ENCODE data around the gene PRCC. TPM values are rescaled to one million over a fixed set of nuclear protein-coding genes. Genes with fewer than 3 reads are reported as not detected.

PRCC gene
- total RNA-seq, 1 experiment from 2014 or later, result 131 TPM

- TF ChIP-seq, protein P1, sequence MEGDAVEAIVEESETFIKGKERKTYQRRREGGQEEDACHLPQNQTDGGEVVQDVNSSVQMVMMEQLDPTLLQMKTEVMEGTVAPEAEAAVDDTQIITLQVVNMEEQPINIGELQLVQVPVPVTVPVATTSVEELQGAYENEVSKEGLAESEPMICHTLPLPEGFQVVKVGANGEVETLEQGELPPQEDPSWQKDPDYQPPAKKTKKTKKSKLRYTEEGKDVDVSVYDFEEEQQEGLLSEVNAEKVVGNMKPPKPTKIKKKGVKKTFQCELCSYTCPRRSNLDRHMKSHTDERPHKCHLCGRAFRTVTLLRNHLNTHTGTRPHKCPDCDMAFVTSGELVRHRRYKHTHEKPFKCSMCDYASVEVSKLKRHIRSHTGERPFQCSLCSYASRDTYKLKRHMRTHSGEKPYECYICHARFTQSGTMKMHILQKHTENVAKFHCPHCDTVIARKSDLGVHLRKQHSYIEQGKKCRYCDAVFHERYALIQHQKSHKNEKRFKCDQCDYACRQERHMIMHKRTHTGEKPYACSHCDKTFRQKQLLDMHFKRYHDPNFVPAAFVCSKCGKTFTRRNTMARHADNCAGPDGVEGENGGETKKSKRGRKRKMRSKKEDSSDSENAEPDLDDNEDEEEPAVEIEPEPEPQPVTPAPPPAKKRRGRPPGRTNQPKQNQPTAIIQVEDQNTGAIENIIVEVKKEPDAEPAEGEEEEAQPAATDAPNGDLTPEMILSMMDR (IDR thresholded peaks at IDR 0.05; ENCODE audit: unreplicated experiment), result no peak
- peaks cover 18% of the 10 kb centered on the region for H3K27me3 Mint-ChIP-seq (ENCODE audit: insufficient read depth, unreplicated experiment)
- H3K4me3 Mint-ChIP-seq (ENCODE audit: unreplicated experiment), result no peak overlapping the region
- intact Hi-C loops (cut with micrococcal nuclease), result no loop called here
- no peaks in the 10 kb centered on the region for H3K9me3 Mint-ChIP-seq (ENCODE audit: unreplicated experiment)
- BruUV-seq (replicated peaks), result no TSS peak
- H3K4me1 Mint-ChIP-seq (ENCODE audit: insufficient read depth, unreplicated experiment), result no peaks in the 10 kb centered on the region
- DNase-seq (ENCODE audit: unreplicated experiment), result no peak
- ChIA-PET POLR2A (interaction anchor here (1.1 kb wide), 1 partner anchor 34 kb away, joined by 3 read pairs; no protein-coding TSS in a partner anchor), CTCF (interaction anchor here (0.6 to 7.5 kb wide), 6 partner anchors 15 to 233 kb away, joined by 3 to 353 read pairs (median 142); partner anchors contain the start of genes INSRR and NTRK1)
- H3K36me3 Mint-ChIP-seq (ENCODE audit: insufficient read depth, unreplicated experiment), result no peaks in the 10 kb centered on the region
- H3K27ac Mint-ChIP-seq (ENCODE audit: low read depth, unreplicated experiment), result no peak overlapping the region
Measured at GRCh38 chr1:156840898-156841279, 73.6 kb downstream of the PRCC start.

DNA sequence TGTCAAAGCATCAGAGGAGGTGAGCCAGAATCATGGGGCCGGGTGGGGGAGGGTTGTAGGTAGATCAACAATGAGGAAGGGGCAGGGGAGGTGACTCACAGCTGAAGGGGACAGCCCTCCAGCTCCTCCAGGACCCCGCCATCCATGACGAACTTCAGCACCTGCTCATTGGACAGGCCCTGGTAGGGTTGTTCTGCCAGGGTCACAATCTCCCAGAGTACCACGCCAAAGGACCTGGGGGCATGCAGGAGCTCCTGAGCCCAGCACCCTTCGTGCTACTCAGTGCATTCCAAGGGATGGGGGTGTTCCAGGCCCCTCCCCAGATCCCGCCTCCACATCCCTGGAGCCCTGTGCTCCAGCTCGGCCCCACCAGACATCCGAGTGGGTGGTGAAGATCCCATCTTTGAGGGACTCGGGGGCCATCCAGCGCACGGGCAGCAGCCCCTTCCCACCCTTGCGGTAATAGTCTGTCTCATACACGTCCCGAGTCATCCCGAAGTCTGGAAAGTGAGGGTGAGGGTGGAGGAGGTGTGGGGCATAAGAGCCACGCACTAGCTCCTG is 74.0 kb downstream of the PRCC start:
- H3K9me3 Mint-ChIP-seq (ENCODE audit: unreplicated experiment), result no peaks in the 10 kb centered on the region
- no peak overlapping the region for H3K4me3 Mint-ChIP-seq (ENCODE audit: unreplicated experiment)
- DNase-seq (ENCODE audit: unreplicated experiment), result no peak
- ChIA-PET POLR2A (interaction anchor here (1.1 kb wide), 1 partner anchor 34 kb away, joined by 3 read pairs; no protein-coding TSS in a partner anchor), CTCF (interaction anchor here (0.5 to 7.5 kb wide), 8 partner anchors 14 to 247 kb away, joined by 3 to 353 read pairs (median 50); partner anchors contain the start of genes INSRR and NTRK1)
- H3K4me1 Mint-ChIP-seq (ENCODE audit: insufficient read depth, unreplicated experiment), result no peaks in the 10 kb centered on the region
- BruUV-seq (replicated peaks), result no TSS peak
- no peaks in the 10 kb centered on the region for H3K36me3 Mint-ChIP-seq (ENCODE audit: insufficient read depth, unreplicated experiment)
- intact Hi-C loops (cut with micrococcal nuclease), result no loop called here
- H3K27me3 Mint-ChIP-seq (ENCODE audit: insufficient read depth, unreplicated experiment), result peaks cover 14% of the 10 kb centered on the region
- TF ChIP-seq, protein P1 (IDR thresholded peaks at IDR 0.05; ENCODE audit: unreplicated experiment), result no peak
- no peak overlapping the region for H3K27ac Mint-ChIP-seq (ENCODE audit: low read depth, unreplicated experiment)

DNA sequence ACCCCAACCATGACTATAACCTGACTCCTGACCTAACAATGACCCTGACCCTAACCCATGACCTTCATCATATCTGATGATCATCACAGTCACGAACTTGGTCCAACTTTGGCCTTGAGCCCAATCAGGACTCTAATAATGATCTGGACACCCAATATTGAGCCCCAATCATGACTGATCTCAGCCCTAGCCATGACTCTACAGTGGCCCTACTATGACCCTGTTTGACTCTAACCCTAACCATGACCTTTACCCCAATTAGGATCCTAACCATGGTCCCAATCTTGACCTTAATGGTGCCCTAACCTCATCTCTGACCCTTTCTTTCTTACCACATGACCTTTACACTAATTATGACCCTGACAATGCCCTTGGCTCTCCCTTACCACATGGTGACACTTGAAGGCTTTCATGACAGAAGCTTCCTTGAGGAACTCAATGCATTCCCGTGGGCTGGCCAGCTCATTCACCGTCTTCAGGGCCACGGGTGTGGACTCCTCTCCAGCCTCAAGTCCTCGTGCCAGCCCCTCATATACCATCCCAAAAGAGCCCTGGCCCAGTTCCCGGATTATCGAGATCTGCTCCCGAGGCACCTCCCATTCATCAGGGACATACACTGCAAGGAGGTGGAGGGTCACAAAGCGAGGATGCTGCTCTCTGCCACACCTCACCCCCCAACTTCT is 75.4 kb downstream of the PRCC start:
- Mint-ChIP-seq H3K4me1 (ENCODE audit: insufficient read depth, unreplicated experiment) (no peaks in the 10 kb centered on the region), H3K36me3 (ENCODE audit: insufficient read depth, unreplicated experiment) (no peaks in the 10 kb centered on the region), H3K9me3 (ENCODE audit: unreplicated experiment) (no peaks in the 10 kb centered on the region), H3K27ac (ENCODE audit: low read depth, unreplicated experiment) (no peak overlapping the region), H3K27me3 (ENCODE audit: insufficient read depth, unreplicated experiment) (peaks cover 26% of the 10 kb centered on the region), H3K4me3 (ENCODE audit: unreplicated experiment) (no peak overlapping the region)
- intact Hi-C loops (cut with micrococcal nuclease), result no loop called here
- ChIA-PET POLR2A (no interaction called here), CTCF (interaction anchor here (0.6 to 1.6 kb wide), 3 partner anchors 10 to 48 kb away, joined by 3 to 4 read pairs (median 3); no protein-coding TSS in a partner anchor)
- no TSS peak for BruUV-seq (replicated peaks)
- TF ChIP-seq, protein P1 (IDR thresholded peaks at IDR 0.05; ENCODE audit: unreplicated experiment), result no peak
- no peak for DNase-seq (ENCODE audit: unreplicated experiment)

DNA sequence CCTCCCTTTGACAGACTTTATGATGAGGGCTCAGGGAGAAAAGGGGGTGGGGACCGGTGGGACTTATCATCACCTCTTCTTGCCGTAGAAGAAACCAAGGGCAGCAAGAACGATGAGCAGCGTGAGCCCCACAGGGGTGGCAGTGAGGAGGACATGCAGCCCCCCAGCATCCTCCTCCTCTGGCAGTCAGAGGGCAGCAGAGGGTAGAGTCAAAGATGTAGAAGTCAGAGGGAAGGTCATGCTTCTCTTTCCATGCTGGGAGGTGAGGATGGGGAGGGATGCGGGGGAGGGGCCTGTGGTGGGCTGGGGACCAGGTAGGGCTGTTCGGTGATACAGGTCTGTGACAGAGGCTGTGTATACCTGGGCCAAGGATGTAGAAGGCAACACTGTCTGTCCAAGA is 76.8 kb downstream of the PRCC start:
- no peaks in the 10 kb centered on the region for H3K4me1 Mint-ChIP-seq (ENCODE audit: insufficient read depth, unreplicated experiment)
- ChIA-PET CTCF (interaction anchor here (1.0 to 1.6 kb wide), 3 partner anchors 16 to 118 kb away, joined by 3 to 4 read pairs (median 4); no protein-coding TSS in a partner anchor), POLR2A (no interaction called here)
- intact Hi-C loops (cut with micrococcal nuclease), result no loop called here
- no peak overlapping the region for H3K4me3 Mint-ChIP-seq (ENCODE audit: unreplicated experiment)
- no peak overlapping the region for H3K27ac Mint-ChIP-seq (ENCODE audit: low read depth, unreplicated experiment)
- H3K9me3 Mint-ChIP-seq (ENCODE audit: unreplicated experiment), result no peaks in the 10 kb centered on the region
- no peak for DNase-seq (ENCODE audit: unreplicated experiment)
- peaks cover 36% of the 10 kb centered on the region for H3K27me3 Mint-ChIP-seq (ENCODE audit: insufficient read depth, unreplicated experiment)
- TF ChIP-seq, protein P1 (IDR thresholded peaks at IDR 0.05; ENCODE audit: unreplicated experiment), result no peak
- BruUV-seq (replicated peaks), result no TSS peak
- H3K36me3 Mint-ChIP-seq (ENCODE audit: insufficient read depth, unreplicated experiment), result no peaks in the 10 kb centered on the region

All from MCF 10A (cell line).